ENCODE measurements around the gene RGL2. TPM values are rescaled to one million over a fixed set of nuclear protein-coding genes. Genes with fewer than 3 reads are reported as not detected.

RGL2 gene
- total RNA-seq, 1 experiment from 2014 or later, result 48.8 TPM

DNA sequence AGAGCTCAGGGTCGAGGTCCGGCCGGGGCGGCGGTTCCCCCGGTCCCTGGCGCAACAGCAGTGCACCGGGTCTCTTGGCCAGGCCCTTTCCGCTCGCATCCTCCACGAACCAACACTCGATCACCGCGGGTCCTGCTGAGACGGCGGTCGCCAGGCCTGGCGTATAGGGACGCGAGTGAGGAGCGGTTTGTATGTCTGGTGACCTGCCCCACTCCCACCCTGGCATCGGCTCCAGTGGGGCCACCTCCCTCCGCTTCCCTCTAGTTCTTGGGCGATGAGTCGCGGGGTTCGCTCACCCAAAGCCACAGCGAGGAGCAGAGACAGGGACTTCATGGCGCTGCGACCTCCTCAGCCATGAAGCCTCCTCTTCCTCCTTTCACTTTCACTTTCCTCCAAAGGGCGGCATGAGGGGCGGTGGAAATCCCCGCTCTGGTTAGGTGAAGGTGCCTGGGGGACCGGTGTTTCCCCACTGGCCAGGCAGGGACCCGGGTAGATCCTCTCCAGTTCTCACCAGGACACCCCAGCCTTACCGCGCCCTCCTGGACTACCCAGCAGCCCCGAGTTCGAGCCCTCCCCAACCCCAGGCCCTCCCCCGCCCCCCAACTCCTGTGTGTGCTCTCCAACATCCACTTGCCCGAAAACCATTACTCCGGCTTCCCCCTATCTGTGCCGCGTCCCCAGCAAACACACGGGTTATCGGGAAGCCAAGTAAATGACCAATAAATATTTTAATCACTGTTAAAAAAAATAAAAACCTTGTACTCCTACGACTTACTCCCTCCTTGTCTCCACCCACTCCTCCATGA, 15.2 kb upstream of the RGL2 start, which contains the start of gene TAPBP:
Gene TAPBP, minus strand, starts transcription at position 370 of the 806 bp plus-strand sequence. Its CDS starts 37 bp downstream, at position 333.
- Histone ChIP-seq H3K36me3 (ENCODE audit: insufficient read depth, low read length, poor library complexity, severe bottlenecking) (peaks cover 18% of the 10 kb centered on the region), H3K27me3 (replicated peaks; ENCODE audit: insufficient read depth, low read depth, low read length, poor library complexity) (no peaks in the 10 kb centered on the region), H3K4me1 (ENCODE audit: insufficient read depth, low read length, poor library complexity, severe bottlenecking) (peaks cover 26% of the 10 kb centered on the region), H3K9me3 (ENCODE audit: low read depth, low read length, poor library complexity, severe bottlenecking) (no peaks in the 10 kb centered on the region), H3K27ac (ENCODE audit: low read depth, low read length, poor library complexity, severe bottlenecking) (peak within 1 kb of the TSS; percentile 82), H3K4me3 (ENCODE audit: low read depth, low read length, poor library complexity, severe bottlenecking) (peak within 1 kb of the TSS; percentile 83)
- TF ChIP-seq CTCF (conservative IDR thresholded peaks at IDR 0.05; ENCODE audit: low read depth, low read length) (no peak), EZH2 (IDR thresholded peaks at IDR 0.05; ENCODE audit: borderline replicate concordance, low read depth, low read length, poor library complexity, severe bottlenecking) (no peak)
- ChIA-PET POLR2A (ENCODE audit: low non-redundant PET) (no interaction called here), CTCF (no interaction called here)
- TSS peak; percentile 58 for BruUV-seq (replicated peaks)
- intact Hi-C loops (cut with micrococcal nuclease; ENCODE audit: unreplicated experiment), result loop anchor here (1.0 to 10.0 kb wide), 2 partner anchors 15 to 101 kb away; partner anchors contain the start of genes CUTA and PHF1
- peak; percentile 66 for DNase-seq (ENCODE audit: low spot score)

GRCh38 chr6:33313105-33313708, 14.5 kb upstream of the RGL2 start:
- BruUV-seq (replicated peaks), result no TSS peak
- CTCF ChIA-PET, result interaction anchor here (0.6 kb wide), 1 partner anchor 36 kb away, joined by 4 read pairs; the partner anchor contains the start of gene B3GALT4
- POLR2A ChIA-PET (ENCODE audit: low non-redundant PET), result no interaction called here
- peak; percentile 40 for DNase-seq (ENCODE audit: low spot score)
- H3K36me3 ChIP-seq (ENCODE audit: insufficient read depth, low read length, poor library complexity, severe bottlenecking), result peaks cover 11% of the 10 kb centered on the region
- peak overlapping the region; percentile 83 for H3K4me3 ChIP-seq (ENCODE audit: low read depth, low read length, poor library complexity, severe bottlenecking)
- intact Hi-C loops (cut with micrococcal nuclease; ENCODE audit: unreplicated experiment), result loop anchor here (10.0 kb wide), 1 partner anchor 102 kb away; the partner anchor contains the start of genes CUTA and PHF1
- peaks cover 19% of the 10 kb centered on the region for H3K4me1 ChIP-seq (ENCODE audit: insufficient read depth, low read length, poor library complexity, severe bottlenecking)
- peak overlapping the region; percentile 82 for H3K27ac ChIP-seq (ENCODE audit: low read depth, low read length, poor library complexity, severe bottlenecking)
- no peaks in the 10 kb centered on the region for H3K9me3 ChIP-seq (ENCODE audit: low read depth, low read length, poor library complexity, severe bottlenecking)
- H3K27me3 ChIP-seq (replicated peaks; ENCODE audit: insufficient read depth, low read depth, low read length, poor library complexity), result no peaks in the 10 kb centered on the region
- TF ChIP-seq CTCF (conservative IDR thresholded peaks at IDR 0.05; ENCODE audit: low read depth, low read length) (no peak), EZH2 (IDR thresholded peaks at IDR 0.05; ENCODE audit: borderline replicate concordance, low read depth, low read length, poor library complexity, severe bottlenecking) (no peak)

DNA sequence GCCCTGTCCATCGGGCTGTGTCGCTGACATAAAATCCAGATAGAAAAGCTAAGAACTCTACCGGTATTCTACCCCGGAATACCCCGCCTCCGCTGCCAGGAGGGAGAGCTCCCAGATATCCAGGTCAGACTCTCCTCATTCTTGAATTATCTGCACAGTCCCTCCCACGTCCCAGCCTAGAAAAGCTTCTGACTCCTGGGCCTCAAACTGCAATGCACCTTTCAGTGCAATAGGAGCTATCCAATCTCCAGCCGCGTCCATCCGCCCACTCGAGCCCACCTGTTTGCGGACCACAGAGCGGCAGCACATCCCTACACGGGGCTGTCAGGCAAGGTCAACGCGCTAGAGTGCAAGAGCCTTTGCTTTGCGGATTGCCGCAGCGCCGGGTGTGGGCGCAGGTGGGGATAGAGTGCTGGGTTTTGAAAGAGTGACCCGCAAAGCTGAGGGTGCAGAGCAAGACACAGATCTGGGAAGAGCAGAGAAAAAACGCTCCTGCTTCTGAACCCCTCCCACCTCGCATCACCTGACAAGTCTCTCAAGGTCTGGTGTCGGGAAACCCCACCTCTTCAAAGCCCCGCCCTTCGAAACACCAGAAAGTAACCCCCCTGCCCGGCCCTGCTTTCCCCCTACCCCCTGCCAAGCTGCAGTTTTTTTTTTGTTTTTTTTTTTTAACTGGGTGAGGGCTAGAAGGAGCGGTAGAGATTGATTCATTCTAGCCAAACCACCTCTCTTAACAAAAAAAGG, 13.8 kb upstream of the RGL2 start:
- H3K4me3 ChIP-seq (ENCODE audit: low read depth, low read length, poor library complexity, severe bottlenecking), result peak overlapping the region; percentile 83
- no TSS peak for BruUV-seq (replicated peaks)
- POLR2A ChIA-PET (ENCODE audit: low non-redundant PET), result no interaction called here
- DNase-seq (ENCODE audit: low spot score), result peak; percentile 84
- no peaks in the 10 kb centered on the region for H3K9me3 ChIP-seq (ENCODE audit: low read depth, low read length, poor library complexity, severe bottlenecking)
- H3K27me3 ChIP-seq (replicated peaks; ENCODE audit: insufficient read depth, low read depth, low read length, poor library complexity), result no peaks in the 10 kb centered on the region
- intact Hi-C loops (cut with micrococcal nuclease; ENCODE audit: unreplicated experiment), result loop anchor here (10.0 kb wide), 1 partner anchor 102 kb away; the partner anchor contains the start of genes CUTA and PHF1
- H3K36me3 ChIP-seq (ENCODE audit: insufficient read depth, low read length, poor library complexity, severe bottlenecking), result peaks cover 10% of the 10 kb centered on the region
- CTCF ChIA-PET, result interaction anchor here (0.6 to 1.3 kb wide), 2 partner anchors 32 to 36 kb away, joined by 3 to 4 read pairs; partner anchors contain the start of gene B3GALT4
- no peak for TF ChIP-seq EZH2 (IDR thresholded peaks at IDR 0.05; ENCODE audit: borderline replicate concordance, low read depth, low read length, poor library complexity, severe bottlenecking)
- TF ChIP-seq CTCF (conservative IDR thresholded peaks at IDR 0.05; ENCODE audit: low read depth, low read length), result no peak
- peaks cover 17% of the 10 kb centered on the region for H3K4me1 ChIP-seq (ENCODE audit: insufficient read depth, low read length, poor library complexity, severe bottlenecking)
- peak overlapping the region; percentile 82 for H3K27ac ChIP-seq (ENCODE audit: low read depth, low read length, poor library complexity, severe bottlenecking)
